GM21381 (cell line): ENCODE measurements around the gene OR8A1.

Experiments used
- ATAC-seq: cut with Tn5 transposase; IDR thresholded peaks from one replicate; pipeline ENCODE4 v1.9.1; 2021; ENCODE audit warnings: mild to moderate bottlenecking, moderate library complexity; ENCODE audit not compliant: unreplicated experiment

The OR8A1 gene

DNA sequence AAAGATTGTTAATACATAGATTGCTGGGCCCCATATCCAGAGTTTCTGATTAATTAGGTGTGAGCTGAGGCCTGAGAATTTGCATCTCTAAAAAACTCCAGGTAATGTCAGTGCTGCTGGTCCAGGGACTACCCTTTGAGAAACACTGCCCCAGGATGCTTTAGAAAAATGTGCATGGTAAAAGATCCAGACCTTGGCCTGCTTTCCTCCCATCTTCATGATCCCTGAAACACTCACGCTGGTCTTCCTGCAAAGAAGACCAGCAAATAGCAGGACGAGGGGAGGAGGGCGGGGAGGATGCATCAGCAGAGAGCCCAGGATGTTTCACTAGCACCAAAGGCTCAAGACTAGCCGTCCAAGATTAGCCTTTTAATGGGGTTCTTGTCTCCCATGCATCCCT is at the start of gene OR8A1:
TSS of gene OR8A1 (plus strand) at position 301 of the 400 bp plus-strand sequence. CDS start 123 bp downstream, outside the sequence.
- ATAC-seq, result no peak

DNA sequence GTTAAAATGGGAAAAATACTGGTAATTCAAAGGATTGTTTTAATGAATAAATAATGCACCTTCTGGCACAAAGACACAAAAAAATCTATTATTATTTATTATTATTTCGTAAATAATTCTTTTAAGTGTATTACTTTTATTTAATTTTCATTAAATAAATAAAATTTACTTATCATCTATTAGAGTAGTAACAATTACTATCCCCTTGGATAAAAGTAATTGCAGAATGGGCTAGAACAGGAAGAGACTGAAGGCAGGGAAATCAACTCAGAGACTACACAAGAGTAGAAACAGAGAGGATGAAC is 49.3 kb upstream of the OR8A1 start:
- ATAC-seq, result no peak

DNA sequence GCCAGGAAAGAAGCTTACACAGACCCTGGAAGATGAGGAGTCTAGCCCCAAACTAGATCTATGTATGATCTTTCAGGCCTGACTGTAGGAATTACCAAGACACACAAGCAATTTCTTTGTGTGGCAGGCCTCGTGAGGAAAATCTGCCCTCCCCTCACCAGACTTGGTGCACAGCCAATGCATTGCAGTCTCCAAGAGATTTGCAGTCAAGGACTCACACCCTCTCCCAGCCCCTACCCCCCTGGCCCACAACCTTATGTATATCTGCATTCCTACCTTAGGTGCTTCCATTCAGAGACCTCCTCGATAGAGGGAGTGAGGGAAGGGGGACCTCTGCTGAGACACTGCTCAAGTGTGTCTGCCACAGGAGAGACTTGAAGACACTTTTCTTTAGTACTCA is 36.2 kb upstream of the OR8A1 start:
- no peak for ATAC-seq

DNA sequence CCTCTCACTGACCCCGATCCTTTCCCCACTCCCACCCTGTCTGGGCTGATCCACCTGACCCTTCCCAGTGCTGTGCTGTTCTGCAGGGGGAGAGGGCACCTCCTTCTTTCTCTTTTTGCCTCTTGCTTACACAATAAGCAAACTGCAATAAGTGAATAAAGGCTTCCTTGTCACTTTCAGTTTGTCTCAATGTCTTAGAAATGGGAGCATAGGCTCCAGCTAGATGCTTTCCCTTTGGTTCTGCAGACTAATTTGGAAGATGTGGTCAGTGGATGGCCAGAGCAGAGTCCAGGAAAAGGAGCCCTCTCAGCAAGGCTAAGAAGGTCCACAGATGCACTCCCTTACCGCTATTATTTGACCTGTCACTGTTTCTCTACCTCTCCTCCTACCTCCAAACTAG is 35.7 kb upstream of the OR8A1 start:
- no peak for ATAC-seq

DNA sequence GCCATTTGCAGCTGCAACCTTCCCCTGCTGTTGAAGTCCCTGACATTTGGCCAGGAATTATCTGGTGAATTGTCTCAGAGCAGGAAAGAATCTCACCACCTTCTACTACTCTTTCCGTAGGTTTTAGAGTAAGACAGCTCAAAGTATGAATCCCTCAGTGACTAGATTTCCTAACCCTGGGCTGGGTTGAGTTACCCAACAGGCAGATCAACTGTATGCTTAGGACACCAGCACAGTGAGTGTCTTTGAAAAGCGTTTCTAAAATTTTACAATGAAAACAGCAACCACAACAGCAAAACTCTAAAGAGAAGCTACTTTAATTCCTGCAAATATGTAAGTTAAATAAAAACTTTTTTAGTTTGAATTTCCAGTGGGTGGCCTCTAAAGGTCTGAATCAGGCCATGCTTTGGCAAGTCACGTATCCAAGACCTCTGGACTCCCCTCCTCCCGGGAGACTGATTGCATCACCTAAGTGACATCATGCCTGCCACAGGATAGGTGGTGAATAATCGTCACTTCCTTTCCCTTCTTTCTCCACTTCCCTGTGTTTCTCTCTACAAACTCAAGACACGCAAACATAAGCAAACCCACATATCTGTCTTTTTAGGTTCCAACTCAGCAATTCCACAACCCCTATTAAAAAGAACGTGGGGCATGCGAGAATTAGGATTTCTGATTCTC is 34.1 kb upstream of the OR8A1 start:
- no peak for ATAC-seq

DNA sequence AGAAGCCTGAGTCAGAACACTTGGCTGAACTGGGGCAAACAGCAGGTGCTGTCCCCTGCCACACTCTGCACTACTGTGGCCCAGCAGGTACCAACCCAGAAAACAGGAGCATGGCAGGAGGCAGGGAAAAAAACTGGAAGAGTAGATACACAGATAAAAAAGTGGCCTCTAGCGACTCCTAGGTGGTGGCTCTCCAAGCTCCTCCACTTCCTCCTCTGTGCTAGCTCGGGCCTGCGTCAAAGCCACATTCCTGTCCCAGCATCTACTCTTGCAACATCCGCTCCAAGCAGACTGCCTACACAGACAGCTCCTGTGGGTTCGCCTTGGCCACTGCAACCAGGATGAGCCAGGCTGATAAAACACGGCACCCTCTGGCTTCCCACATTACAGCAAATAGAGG is 33.3 kb upstream of the OR8A1 start:
- no peak for ATAC-seq

DNA sequence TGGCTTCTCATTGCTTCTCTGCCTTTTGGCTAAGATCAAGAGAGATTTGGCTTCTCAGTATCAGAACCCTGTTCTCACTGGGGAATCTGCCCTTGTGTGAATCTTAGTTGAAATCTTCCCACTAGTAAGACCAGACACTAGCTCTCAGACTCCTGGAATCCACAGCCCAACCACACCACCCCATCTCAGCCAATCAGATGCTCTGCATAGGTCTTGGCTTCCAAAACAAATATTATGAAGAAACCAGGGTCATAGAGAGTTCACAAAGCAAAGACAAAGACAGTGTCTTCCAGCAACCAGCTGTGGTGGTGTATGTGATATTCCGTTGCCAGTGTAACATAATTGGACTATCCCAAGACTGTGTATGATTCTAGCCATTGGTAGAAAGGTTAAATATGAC is 31.8 kb upstream of the OR8A1 start:
- no peak for ATAC-seq

DNA sequence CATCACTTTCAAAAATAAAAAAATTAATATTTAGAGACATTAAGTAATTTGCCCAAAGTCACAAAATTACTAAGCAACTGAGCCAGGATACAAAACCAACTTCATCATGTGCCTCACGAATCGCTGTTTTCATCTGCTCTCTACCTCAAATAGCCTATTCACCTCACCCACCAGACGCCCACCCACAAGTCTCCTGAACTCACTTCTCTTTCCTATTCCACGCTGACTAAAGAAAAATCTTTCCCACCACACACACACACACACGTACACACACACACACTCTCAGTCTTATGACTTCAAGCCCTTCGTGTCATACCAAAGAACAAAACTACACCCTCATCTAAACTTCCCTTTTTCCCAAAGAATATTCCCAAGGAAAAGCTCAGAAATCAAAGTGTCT is 28.6 kb upstream of the OR8A1 start:
- no peak for ATAC-seq

DNA sequence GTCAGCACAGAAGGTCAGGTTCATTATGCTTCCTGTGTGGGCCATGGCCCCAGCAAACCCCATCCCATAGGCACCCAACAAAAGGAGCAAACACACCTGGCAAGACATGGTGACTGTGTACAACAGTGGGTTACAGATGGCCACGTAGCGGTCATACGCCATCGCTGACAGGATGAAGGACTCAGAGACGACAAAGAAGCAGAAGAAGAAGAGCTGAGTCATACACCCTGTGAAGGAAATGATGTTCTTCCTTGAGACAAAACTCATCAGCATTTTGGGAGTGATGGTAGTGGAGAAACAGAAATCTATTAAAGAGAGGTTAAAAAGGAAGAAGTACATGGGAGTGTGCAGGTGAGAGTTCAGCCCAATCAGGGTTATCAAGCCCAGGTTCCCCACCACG is 26.7 kb upstream of the OR8A1 start:
- no peak for ATAC-seq

DNA sequence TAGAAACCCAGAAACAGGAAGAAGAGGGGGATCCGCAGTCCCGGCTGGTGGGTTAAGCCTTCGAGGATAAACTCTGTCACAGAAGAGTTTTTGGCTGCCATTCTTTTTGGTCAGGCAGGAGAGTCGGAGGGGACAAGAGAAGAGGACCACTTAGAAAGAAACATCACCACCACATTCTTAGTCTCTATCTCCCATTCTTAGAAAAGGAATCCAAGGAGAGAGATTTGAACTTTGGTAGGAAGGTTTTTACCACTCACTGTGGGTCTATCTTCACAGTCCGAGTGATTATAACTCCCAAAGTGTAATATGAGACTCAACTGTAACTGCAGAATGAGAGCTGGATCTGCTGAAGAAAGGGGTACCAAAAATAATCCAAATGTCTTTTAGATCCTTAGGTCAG is 26.2 kb upstream of the OR8A1 start, which contains the start of gene OR8B12:
TSS of gene OR8B12 (minus strand) at position 101 of the 400 bp plus-strand sequence. CDS start at position 101, 0 bp downstream.
- ATAC-seq, result no peak

DNA sequence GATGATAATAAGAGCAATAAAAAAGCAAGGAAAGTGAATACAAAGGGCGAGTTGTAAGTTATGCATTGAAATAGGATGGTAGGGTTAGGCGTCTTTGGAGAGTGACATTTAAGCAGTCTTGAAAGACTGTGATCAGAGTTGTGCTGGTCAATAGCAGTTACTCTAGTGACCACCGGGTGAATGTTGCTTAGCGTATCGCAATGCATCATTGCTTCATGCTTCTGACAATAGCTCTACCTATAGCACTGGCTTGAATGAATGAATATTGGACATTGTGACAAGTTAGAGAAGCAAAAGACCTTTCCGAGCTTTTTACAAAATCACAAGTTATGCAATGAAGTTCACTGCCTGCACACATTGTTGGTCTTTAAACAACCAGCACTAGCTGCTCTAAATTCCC is 18.6 kb upstream of the OR8A1 start:
- no peak for ATAC-seq

DNA sequence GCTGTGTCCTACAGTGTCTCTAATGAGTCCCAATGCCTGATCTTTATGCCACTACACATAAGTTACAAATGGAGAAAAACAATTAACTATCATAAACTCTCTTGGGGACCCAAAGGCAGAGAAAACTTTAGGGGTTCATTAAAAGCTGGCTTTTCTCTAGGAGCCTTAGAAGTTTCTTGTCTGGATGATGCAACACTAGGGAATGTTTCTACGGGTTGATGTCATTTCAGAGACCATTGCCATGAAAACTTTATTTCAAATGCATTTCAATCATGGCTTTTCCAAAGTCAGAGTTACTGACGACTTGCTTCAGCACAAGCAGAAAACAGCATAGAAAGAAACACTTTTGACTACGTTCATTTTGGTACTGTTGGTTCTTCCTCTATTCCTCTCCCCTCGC is 17.8 kb upstream of the OR8A1 start:
- no peak for ATAC-seq

DNA sequence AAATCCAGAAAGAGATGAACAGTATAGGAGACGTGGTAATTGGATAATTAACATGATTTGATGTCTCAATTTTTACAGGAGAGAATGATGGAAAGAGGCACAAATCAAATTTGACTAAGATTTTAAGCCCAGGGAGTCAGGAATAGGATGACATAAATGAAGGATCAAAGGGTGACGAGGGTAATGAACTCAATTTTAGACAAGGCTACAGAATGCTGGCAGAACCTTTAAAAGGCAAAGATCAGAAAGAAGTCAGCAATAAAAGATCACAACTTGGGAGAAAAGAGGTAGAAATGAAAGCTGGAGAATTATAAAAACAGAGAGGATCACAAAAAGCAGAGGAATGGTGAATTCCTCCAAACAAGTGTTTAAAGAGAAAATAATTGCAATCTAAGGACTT is 13.0 kb upstream of the OR8A1 start:
- no peak for ATAC-seq

DNA sequence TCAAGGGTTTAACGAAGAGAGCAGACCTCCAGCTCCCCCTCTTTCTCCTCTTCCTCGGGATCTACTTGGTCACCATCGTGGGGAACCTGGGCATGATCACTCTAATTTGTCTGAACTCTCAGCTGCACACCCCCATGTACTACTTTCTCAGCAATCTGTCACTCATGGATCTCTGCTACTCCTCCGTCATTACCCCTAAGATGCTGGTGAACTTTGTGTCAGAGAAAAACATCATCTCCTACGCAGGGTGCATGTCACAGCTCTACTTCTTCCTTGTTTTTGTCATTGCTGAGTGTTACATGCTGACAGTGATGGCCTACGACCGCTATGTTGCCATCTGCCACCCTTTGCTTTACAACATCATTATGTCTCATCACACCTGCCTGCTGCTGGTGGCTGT is 363 bp downstream of the OR8A1 start:
- ATAC-seq, result no peak

DNA sequence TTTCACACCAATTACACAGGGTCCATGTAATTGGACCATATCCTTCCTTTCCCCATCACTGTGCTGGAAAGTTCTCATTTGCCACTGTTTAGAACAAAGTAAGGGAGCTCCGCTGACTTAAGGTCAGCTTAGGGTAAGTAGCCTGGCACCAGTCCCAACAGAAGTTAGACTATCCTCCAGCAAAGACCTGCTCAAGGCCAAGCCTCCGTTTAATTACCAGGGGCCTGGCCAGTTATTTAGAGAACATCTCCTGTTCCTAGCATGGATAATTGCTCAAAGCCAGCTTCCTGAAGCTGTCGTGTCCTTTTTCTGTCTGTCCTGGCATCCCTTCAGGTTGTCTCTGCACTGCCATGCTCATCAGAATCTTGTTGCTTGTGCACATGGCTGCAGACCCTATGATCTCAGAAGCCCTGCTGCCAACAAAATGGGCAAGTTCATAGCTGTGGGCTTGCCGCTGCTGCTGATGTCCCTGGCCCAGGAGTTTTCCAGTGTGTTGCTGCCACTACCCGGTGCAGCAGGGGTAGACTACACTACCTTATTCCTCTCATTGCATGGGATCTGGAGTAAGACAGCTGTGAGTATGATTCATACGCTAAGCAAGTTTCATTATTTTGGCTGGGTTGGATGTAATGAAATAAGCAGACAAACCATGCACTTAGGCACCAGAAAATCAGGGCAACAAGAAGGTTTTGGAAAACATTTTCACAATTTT is 8.1 kb downstream of the OR8A1 start:
- no peak for ATAC-seq

DNA sequence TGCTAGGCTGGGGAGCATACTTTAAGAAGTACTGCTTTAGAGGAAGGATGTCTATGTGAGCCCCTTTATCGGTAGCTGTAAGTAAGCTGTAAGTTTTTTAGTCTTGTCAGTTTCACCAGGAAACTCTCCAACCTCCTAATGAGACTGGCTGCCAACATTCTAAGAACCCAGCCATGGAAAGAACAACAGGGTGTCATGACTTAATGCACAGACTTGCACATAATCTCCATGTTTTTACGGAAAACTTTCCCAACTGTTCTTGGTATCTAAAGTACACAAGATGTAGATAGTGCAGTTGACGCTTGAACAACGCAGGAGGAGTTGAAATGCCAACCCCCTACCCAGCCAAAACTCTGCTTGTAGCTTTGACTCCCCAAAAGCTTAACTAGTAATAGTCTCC is 9.0 kb downstream of the OR8A1 start:
- ATAC-seq, result no peak

DNA sequence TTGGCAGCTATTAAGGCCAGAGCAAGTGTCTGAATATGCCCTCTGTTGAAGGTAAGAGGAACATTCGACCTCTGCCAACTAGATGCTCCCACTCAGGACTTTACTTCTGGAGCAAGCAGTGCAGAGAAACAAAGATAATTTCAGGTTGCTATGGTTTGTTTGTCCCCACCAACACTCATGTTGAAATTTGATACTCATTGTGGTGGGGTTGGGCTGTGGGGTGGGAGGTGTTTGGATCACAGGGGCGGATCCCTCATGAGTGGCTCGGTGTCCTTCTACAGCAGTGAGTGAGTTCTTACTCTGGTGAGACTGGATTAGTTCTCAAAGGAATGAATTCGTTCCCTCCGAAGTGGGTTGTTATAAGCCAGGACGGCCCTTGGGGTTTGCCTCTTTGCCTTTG is 12.0 kb downstream of the OR8A1 start:
- no peak for ATAC-seq

DNA sequence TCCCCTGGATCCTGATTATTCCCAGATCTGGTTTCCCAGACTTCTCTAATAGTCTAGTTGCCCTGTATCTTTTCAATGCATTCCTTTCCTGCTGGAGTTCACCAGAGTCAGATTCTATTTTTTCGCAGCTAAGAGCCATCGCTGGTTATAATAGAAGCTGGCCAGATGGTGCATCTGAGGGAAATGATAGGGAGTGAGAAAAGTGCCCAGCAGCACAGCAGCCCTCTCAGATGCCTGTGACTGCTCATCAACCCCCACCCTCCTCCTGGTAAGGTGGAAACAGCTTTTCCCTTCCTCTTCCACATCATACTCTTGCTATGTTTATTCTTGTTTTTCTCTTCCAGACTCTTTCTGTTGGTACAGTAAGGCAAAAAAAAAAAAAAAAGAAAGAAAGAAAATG is 12.8 kb downstream of the OR8A1 start:
- no peak for ATAC-seq

DNA sequence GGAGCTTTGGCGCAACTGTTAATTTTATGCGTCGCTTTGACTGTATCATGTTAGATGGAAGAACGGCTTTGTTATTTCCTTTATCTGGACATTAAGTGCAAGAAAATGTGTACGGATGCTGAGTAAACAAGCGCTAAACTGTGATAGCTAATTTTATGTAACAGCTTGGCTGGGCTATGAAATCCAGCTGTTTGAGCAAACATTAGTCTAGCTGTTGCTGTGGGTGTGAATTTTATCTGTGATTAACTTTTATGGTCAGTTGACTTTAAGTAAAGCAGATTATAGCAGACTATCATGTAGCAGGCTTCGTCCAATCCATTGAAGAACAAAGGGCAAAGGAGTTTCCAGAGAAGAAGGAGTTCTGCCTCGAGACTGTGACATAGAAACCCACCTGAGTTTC is 14.0 kb downstream of the OR8A1 start:
- ATAC-seq, result no peak

DNA sequence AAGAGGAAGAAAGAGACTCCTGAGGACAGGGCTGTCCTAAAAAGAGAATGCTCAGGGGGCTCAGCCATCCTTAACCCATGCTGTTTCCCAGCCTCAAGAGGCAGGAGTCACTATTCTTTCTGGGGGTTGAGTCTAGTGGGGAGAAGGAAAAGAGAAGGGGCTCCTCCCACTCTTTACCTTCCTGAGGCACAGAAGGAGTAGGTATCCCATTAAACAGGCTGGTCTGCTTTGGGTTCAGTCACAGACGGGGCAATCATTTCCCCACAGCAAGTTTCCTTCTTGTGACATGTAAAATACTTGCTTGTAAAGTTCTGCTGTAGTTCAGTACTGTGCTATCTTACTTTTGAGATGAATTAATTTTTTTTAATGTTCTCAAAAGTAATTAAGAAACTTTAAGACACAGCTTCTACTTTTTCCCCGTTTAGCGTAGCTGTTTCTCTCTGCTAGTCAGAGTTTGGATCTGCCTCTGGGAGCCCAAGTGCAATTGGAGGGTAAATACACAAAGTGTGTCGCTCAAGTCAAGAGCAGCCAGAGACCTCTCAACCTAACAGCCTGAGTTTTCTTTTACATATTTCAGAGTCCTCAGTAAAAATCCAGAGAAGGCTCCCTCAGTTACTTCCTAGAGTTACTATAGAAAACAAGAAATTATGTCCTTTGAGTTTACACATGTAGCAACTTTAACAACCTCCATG is 15.0 kb downstream of the OR8A1 start:
- no peak for ATAC-seq

DNA sequence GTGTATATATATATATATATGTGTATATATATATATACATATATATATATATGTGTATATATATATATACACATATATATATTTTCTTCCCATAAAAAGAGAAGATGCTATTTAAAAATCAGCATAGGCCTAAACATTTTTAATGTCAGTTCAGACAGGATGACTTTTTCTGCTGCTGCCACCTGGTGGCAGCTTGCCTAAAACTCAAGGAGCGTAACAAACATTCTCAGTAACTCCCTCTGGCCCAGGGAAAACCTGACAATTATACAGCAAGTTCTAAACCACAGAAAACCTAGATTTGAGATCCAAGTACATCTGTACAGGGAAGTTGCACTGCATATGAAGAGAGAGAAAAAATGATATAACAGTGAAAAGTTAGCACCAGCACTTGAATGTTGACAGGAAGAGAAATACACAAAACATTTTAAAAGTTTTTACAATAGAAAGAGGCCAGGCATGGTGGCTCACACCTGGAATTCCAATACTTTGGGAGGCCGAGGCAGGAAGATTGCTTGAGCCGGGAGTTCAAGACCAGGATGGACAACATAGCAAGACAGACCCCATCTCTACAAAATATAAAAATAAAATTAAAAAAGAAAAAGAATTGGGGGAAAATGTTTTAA is 16.6 kb downstream of the OR8A1 start:
- peak; percentile 55 for ATAC-seq

DNA sequence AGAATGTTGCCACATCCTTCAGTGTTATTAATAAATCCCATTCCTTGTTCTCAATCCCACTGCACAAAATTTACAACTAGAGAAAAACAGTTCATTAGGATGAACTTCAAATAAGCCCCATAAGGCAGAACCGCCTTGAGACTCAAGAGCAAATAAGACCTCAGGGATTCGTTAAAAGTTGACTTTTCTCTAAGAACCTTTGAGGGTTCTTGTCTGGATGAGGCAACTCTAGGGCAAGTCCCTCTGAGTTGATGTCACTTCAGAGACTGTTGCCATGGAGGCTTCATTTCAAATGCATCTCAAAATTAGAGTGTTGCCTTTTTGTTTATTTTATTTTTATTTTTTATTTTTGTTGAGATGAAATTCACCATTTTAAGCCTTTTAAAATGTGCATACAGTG is 21.6 kb downstream of the OR8A1 start:
- no peak for ATAC-seq
